WERI-Rb-1 (cell line): ENCODE results near the gene COLEC11.
A peak's percentile ranks its signal among the peaks of the same experiment; 100 is the strongest.

ENCODE experiments used
- DNase-seq: peaks from one replicate; pipeline ENCODE4 v3.0.0-alpha.2; 2020
- H3K27ac ChIP-seq: fragments of 250-450 bp; sonication (Bioruptor Pico); 2 replicates; pipeline ENCODE4 v1.5.1; 2020; ENCODE audit warnings: mild to moderate bottlenecking, moderate library complexity
- H3K27me3 ChIP-seq: fragments of 250-450 bp; sonication (Bioruptor Pico); 2 replicates; pipeline ENCODE4 v1.5.1; 2021; ENCODE audit warnings: mild to moderate bottlenecking, low read depth, moderate library complexity; ENCODE audit not compliant: insufficient read depth, severe bottlenecking
- H3K36me3 ChIP-seq: fragments of 250-450 bp; sonication (Bioruptor Pico); 2 replicates; pipeline ENCODE4 v1.5.1; 2020; ENCODE audit warnings: mild to moderate bottlenecking, moderate library complexity
- H3K4me3 ChIP-seq: 2 replicates; pipeline ENCODE4 v1.5.1; 2011; ENCODE audit warnings: low read depth, mild to moderate bottlenecking, control low read depth, low read length
- H3K9me3 ChIP-seq: fragments of 250-450 bp; sonication (Bioruptor Pico); 2 replicates; pipeline ENCODE4 v1.5.1; 2021; ENCODE audit warnings: mild to moderate bottlenecking, moderate library complexity; ENCODE audit not compliant: severe bottlenecking
- CTCF ChIP-seq: IDR thresholded peaks from 2 replicates; pipeline ENCODE4 v1.5.1; 2011; ENCODE audit warnings: low read depth, mild to moderate bottlenecking, control low read depth, inconsistent platforms, low read length

The COLEC11 gene

GRCh38 chr2:3601561-3602271 is 6.8 kb downstream of the COLEC11 start:
- DNase-seq, result peak; percentile 48
- Histone ChIP-seq H3K36me3 (no peaks in the 10 kb centered on the region), H3K27ac (no peak overlapping the region), H3K4me3 (no peak overlapping the region), H3K9me3 (no peaks in the 10 kb centered on the region), H3K27me3 (no peaks in the 10 kb centered on the region)
- TF ChIP-seq CTCF, result no peak

DNA sequence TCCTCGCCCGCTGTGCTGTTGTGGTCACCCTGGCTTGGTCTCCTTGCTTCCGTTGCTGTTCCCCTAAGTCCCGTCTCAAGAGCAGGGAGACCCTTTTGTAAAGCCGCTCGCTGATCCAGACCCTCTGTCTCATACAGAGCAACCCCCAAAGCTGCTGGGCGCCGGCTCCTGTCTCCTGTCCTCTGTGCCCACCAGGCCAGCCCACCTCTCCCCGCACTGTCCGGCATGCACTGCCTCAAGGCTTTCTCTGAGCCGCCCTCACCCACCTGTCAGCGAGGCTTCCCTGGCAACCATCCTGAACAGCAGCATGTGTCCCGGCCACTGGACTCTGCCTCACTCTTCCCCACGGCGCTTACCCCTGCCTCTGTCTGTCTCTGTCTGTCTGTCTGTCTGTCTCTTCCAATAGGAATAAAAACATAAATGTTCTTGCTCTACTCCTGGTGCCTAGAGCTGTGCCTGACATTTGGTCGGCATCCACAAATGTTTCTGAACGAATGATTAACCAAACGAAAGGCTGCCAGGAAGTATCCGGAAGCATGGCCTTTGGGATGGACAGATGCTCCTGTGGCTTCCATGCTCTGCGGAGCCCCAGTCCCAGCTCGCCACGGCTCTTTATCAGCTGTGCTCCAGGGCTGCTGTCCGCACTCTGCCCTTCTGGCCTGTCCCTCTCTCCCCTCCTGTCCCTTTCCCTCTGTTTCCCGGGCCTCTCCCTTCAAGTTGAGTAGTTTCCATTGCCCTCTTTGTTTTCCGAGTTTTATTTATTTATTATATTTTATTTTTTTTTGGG is 7.8 kb downstream of the COLEC11 start:
- no peak overlapping the region for H3K27ac ChIP-seq
- DNase-seq, result no peak
- TF ChIP-seq CTCF, result no peak

DNA sequence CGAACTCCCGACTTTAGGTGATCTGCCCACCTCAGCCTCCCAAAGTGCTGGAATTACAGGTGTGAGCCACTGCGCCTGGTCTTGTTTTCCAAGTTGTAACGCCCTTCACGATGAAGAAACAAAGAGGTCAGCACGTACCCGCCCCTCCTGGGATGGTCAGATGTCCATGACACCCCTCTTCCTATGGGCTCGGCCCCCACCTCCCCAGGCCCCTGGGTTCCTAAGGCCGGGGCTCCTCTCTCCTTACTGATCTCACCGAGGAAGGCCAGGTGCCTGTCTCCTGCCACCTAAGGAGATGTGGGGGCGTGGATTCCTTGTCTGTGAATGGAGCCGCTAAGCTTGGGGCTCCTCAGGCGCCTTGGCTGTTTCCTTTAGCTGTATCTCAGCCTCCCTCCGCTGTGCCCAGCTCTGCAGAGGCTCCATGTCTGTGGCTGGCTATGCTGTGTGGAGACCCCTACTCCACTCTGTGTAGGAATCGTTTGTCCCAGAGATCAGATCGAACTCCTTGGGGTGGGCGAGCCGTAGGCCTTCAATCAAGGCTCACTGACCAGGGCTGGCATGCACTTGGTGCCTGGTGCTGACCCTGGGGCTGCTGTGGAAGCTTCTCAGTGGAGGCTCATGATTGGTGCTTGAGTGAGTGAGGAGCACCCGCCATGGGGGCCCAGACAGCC is 8.8 kb downstream of the COLEC11 start:
- no peak for TF ChIP-seq CTCF
- Histone ChIP-seq H3K4me3 (no peak overlapping the region), H3K9me3 (no peaks in the 10 kb centered on the region), H3K36me3 (no peaks in the 10 kb centered on the region), H3K27me3 (no peaks in the 10 kb centered on the region), H3K27ac (peak overlapping the region; percentile 47; the same call in 1 of the 2 replicates)
- no peak for DNase-seq

More for the DNA sequence above, 7.8 kb downstream of the COLEC11 start:
- Histone ChIP-seq H3K27me3 (no peaks in the 10 kb centered on the region), H3K36me3 (no peaks in the 10 kb centered on the region), H3K9me3 (no peaks in the 10 kb centered on the region), H3K4me3 (no peak overlapping the region)

- DNase-seq, result no peak
- Histone ChIP-seq H3K27me3 (no peaks in the 10 kb centered on the region), H3K27ac (peak overlapping the region; percentile 47), H3K4me3 (no peak overlapping the region), H3K9me3 (no peaks in the 10 kb centered on the region), H3K36me3 (no peaks in the 10 kb centered on the region)
- TF ChIP-seq CTCF, result no peak
Measured at GRCh38 chr2:3604207-3604877, 9.4 kb downstream of the COLEC11 start.

DNA sequence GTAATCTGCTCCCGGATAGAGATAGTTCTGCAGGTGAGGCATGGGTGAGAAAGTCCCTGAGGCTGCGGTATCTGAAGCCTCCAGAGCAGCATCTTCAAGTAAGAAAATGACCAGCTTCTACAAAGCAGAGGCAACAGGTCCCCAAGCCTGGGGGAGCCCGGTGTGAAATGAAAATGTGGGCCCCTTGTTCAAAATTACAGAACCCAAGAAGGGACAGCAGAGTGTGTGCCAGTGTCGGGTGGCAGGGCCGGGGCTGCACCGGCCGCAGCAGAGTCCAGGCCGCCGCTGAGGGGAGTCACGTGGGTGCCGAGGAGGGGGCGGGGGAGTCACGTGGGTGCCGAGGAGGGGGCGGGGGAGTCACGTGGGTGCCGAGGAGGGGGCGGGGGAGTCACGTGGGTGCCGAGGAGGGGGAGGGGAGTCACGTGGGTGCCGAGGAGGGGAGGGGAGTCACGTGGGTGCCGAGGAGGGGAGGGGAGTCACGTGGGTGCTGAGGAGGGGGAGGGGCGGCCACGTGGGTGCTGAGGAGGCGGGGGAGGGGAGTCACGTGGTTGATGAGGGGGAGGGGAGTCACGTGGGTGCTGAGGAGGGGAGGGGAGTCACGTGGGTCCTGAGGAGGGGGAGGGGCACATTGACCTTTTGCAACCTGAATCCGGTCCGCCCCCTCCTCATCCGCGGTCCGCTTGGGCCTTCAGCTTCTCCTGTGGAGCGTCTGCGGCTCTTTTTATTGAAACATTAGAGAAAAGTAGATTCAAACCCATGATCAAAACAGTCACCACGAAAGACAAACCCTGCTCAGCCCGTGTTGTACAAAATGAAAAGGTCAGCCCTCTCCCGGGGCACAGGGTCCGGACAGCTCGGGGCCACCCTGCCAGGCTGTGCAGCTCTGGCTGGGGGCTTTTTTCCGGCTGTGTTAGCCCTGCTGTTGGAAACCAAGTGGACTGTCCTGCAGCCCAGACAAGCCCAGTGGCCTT is 10.4 kb downstream of the COLEC11 start:
- no peaks in the 10 kb centered on the region for H3K27me3 ChIP-seq
- no peaks in the 10 kb centered on the region for H3K9me3 ChIP-seq
- H3K4me3 ChIP-seq, result no peak overlapping the region; the same call in 1 of the 2 replicates
- no peaks in the 10 kb centered on the region for H3K36me3 ChIP-seq
- TF ChIP-seq CTCF, result no peak
- peak overlapping the region; percentile 47 for H3K27ac ChIP-seq
- DNase-seq, result peak; percentile 76
